ENCODE data around the gene ERBB3. TPM values are rescaled to one million over a fixed set of nuclear protein-coding genes. Genes with fewer than 3 reads are reported as not detected.

Gene ERBB3
- total RNA-seq, 1 donor = 1.5 TPM

DNA sequence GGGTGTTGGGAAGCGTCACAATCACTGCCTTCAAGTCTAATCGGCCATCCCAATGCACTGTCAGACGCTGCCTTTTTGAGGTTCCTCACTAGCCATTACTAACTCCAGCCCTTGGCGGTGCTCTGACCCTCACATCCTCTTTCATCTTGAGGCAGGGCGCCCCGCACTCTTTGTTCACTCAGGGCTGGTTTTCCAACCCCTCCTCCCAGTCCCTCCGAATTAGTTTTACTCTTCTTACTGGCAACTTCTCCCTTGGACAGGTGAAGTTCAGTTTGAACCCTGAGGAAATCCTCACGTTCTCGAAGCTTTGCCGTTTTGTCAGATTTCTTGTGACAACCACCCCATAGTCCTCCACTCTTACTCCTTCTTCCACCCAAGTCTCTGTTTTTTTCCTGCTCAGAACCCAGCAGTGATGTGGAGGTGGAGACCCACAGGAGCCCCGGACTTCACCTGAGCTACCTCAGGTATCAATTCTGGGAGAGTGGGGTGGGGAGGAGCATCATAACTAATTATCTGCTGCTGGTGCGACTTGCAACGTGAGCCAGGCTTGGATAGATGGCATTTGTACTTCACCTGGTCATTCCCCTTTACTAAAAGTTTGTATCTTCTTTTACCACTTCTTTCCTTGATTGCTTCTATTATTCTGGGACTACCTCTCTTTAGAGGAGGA lies 38.9 kb downstream of the ERBB3 start:
- no peak for TF ChIP-seq CTCF (IDR thresholded peaks at IDR 0.05; ENCODE audit: insufficient read depth, low read length)
- H3K4me3 ChIP-seq (ENCODE audit: low read depth, low read length) = peak overlapping the region; percentile 90
- DNase-seq (ENCODE audit: low read depth) = no peak

DNA sequence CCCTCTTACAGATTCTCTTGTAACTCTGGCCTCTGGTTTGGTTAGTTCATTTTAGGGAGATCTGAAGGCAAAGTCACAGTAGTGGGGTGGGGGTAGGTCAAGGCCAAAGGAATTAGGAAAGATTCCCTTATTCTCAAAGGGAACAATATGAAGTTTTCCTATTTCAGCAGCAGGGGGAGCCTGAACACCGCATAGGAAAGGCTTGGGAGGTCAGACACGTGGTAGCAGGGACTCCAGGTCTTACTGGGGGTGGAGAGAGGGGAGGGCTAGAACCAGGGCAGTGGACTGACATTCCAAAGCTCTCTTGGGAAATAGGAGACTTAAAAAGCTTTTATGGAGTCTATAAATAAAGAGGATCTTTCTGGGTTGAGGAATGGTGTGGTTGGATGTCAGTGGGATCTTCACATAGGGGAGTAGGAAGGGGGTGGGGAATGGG lies 39.4 kb downstream of the ERBB3 start:
- peak; percentile 85 for TF ChIP-seq CTCF (IDR thresholded peaks at IDR 0.05; ENCODE audit: insufficient read depth, low read length)
- peak; percentile 96 for DNase-seq (ENCODE audit: low read depth)
- peak overlapping the region; percentile 90 for H3K4me3 ChIP-seq (ENCODE audit: low read depth, low read length)

GRCh38 chr12:56120158-56120846 lies 40.3 kb downstream of the ERBB3 start:
- no peak overlapping the region for H3K4me3 ChIP-seq (ENCODE audit: low read depth, low read length)
- no peak for DNase-seq (ENCODE audit: low read depth)
- TF ChIP-seq CTCF (IDR thresholded peaks at IDR 0.05; ENCODE audit: insufficient read depth, low read length) = no peak

DNA sequence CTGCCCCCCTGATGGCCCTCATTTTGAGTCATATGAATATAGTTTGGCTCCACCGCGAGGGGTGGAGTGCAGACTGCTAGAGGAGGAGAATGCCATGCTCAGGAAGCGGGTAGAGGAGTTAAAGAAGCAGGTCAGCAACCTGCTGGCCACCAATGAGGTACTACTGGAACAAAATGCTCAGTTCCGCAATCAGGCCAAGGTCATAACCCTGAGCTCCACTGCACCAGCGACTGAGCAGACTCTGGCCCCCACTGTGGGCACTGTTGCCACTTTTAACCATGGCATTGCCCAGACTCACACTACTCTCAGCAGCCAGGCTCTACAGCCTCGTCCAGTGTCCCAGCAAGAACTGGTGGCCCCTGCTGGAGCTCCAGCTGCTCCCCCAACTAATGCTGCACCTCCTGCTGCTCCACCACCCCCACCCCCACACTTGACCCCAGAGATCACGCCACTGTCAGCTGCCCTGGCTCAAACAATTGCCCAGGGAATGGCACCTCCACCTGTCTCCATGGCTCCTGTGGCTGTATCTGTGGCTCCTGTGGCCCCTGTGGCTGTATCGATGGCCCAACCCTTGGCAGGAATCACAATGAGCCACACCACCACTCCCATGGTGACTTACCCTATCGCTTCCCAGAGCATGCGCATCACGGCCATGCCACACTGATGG lies 41.4 kb downstream of the ERBB3 start:
- DNase-seq (ENCODE audit: low read depth) = no peak
- no peak overlapping the region for H3K4me3 ChIP-seq (ENCODE audit: low read depth, low read length)
- no peak for TF ChIP-seq CTCF (IDR thresholded peaks at IDR 0.05; ENCODE audit: insufficient read depth, low read length)

- DNase-seq (ENCODE audit: low read depth) = no peak
- TF ChIP-seq CTCF (IDR thresholded peaks at IDR 0.05; ENCODE audit: insufficient read depth, low read length) = no peak
- no peak overlapping the region for H3K4me3 ChIP-seq (ENCODE audit: low read depth, low read length)
Observed at GRCh38 chr12:56122637-56123036, 42.7 kb downstream of the ERBB3 start.

- no peak for TF ChIP-seq CTCF (IDR thresholded peaks at IDR 0.05; ENCODE audit: insufficient read depth, low read length)
- no peak overlapping the region for H3K4me3 ChIP-seq (ENCODE audit: low read depth, low read length)
- DNase-seq (ENCODE audit: low read depth) = no peak
Observed at GRCh38 chr12:56124133-56124532, 44.2 kb downstream of the ERBB3 start.
